HEK293 (cell line): Measurements from ENCODE around the gene C14orf132.

ENCODE experiments used
- CTCF ChIA-PET: fragments of 350-600 bp; formaldehyde crosslinking; extraction: SDS; loops from one replicate; lab custom pipeline; 2021; ENCODE audit warnings: antibody characterized with exemption; lab: Yijun Ruan, JAX
- POLR2A ChIA-PET: fragments of 300-600 bp; formaldehyde crosslinking; extraction: SDS; loops from one replicate; lab custom pipeline; 2020; ENCODE audit warnings: antibody characterized with exemption, inconsistent platforms; lab: Yijun Ruan, JAX
- H3K27ac ChIP-seq: fragments of 200-500 bp; sonication (Bioruptor generic); 2 replicates; pipeline ENCODE4 v1.5.1; 2014; ENCODE audit warnings: low read depth, low read length, control low read depth, inconsistent platforms; ENCODE audit errors: extremely low read depth
- H3K36me3 ChIP-seq, 2 experiments: fragments of 200-500 bp in 1 of 2; sonication (Bioruptor generic) in 1 of 2; 1 replicate in 1 of 2; 2 replicates in 1 of 2; pipeline ENCODE4 v1.5.1; 2014 to 2017; ENCODE audit warnings: inconsistent platforms in 2 of 2, low read length in 2 of 2; ENCODE audit not compliant: control insufficient read depth in 2 of 2, insufficient read depth in 1 of 2
- H3K4me1 ChIP-seq: fragments of 200-500 bp; sonication (Bioruptor generic); 2 replicates; pipeline ENCODE4 v1.5.1; 2014; ENCODE audit warnings: mild to moderate bottlenecking, low read length, inconsistent platforms; ENCODE audit not compliant: control insufficient read depth, insufficient read depth
- H3K4me3 ChIP-seq: 2 replicates; pipeline ENCODE4 v1.5.1; 2011; ENCODE audit warnings: low read depth, mild to moderate bottlenecking, control low read depth, low read length, moderate library complexity
- H3K9me3 ChIP-seq: fragments of 200-500 bp; sonication (Bioruptor generic); 2 replicates; pipeline ENCODE4 v1.5.1; 2014; ENCODE audit warnings: low read depth, low read length, inconsistent platforms; ENCODE audit not compliant: control insufficient read depth, insufficient read depth
- KLF9 ChIP-seq: fragments of 450-650 bp; formaldehyde crosslinking; IDR thresholded peaks from 2 replicates; pipeline ENCODE4 v1.5.1; 2016; ENCODE audit warnings: missing biosample characterization, missing genetic modification characterization, low read depth
- OSR2 ChIP-seq: fragments of 450-650 bp; formaldehyde crosslinking; IDR thresholded peaks from 2 replicates; pipeline ENCODE4 v1.5.1; 2016; ENCODE audit warnings: missing biosample characterization, missing genetic modification characterization
- SP2 ChIP-seq: fragments of 450-650 bp; formaldehyde crosslinking; IDR thresholded peaks from 2 replicates; pipeline ENCODE4 v1.5.1; 2016; ENCODE audit warnings: missing biosample characterization, missing genetic modification characterization
- TCF7L2 ChIP-seq: IDR thresholded peaks from 2 replicates; pipeline ENCODE4 v1.6.1; 2011; ENCODE audit warnings: low read depth, mild to moderate bottlenecking, inconsistent platforms, low read length, moderate library complexity, borderline replicate concordance
- ZBTB17 ChIP-seq: fragments of 450-650 bp; formaldehyde crosslinking; IDR thresholded peaks from 2 replicates; pipeline ENCODE4 v1.5.1; 2016; ENCODE audit warnings: missing biosample characterization, missing genetic modification characterization
- ZEB2 ChIP-seq: fragments of 450-650 bp; formaldehyde crosslinking; IDR thresholded peaks from 2 replicates; pipeline ENCODE4 v1.5.1; 2016; ENCODE audit warnings: missing biosample characterization, missing genetic modification characterization
- ZFP3 ChIP-seq: fragments of 450-650 bp; formaldehyde crosslinking; IDR thresholded peaks from 2 replicates; pipeline ENCODE4 v1.5.1; 2016; ENCODE audit warnings: low read depth, missing biosample characterization, missing genetic modification characterization
- ZNF121 ChIP-seq: fragments of 450-650 bp; formaldehyde crosslinking; IDR thresholded peaks from 2 replicates; pipeline ENCODE4 v1.5.1; 2016; ENCODE audit warnings: missing biosample characterization, missing genetic modification characterization
- ZNF133 ChIP-seq: fragments of 450-650 bp; formaldehyde crosslinking; IDR thresholded peaks from 2 replicates; pipeline ENCODE4 v1.5.1; 2016; ENCODE audit warnings: missing biosample characterization, missing genetic modification characterization
- ZNF311 ChIP-seq: fragments of 450-650 bp; formaldehyde crosslinking; IDR thresholded peaks from 2 replicates; pipeline ENCODE4 v1.5.1; 2017; ENCODE audit warnings: missing biosample characterization, missing genetic modification characterization, borderline replicate concordance
- ZNF350 ChIP-seq: fragments of 450-650 bp; formaldehyde crosslinking; IDR thresholded peaks from 2 replicates; pipeline ENCODE4 v1.5.0; 2017; ENCODE audit warnings: missing biosample characterization, mild to moderate bottlenecking, missing genetic modification characterization
- ZNF433 ChIP-seq: fragments of 450-650 bp; formaldehyde crosslinking; IDR thresholded peaks from 2 replicates; pipeline ENCODE4 v1.5.1; 2016; ENCODE audit warnings: missing biosample characterization, missing genetic modification characterization, low read depth
- ZNF571 ChIP-seq: fragments of 450-650 bp; formaldehyde crosslinking; IDR thresholded peaks from 2 replicates; pipeline ENCODE4 v1.5.0; 2017; ENCODE audit warnings: missing biosample characterization, missing genetic modification characterization
- ZNF843 ChIP-seq: fragments of 450-650 bp; formaldehyde crosslinking; IDR thresholded peaks from 2 replicates; pipeline ENCODE4 v1.5.1; 2016; ENCODE audit warnings: missing biosample characterization, missing genetic modification characterization
- TF ChIP-seq, protein P1 (sequence below): fragments of 450-650 bp; formaldehyde crosslinking; conservative IDR thresholded peaks from 2 replicates; pipeline ENCODE4 v1.5.1; 2016; ENCODE audit warnings: low read depth, missing biosample characterization, missing genetic modification characterization
- TF ChIP-seq, protein P2 (sequence below): fragments of 450-650 bp; formaldehyde crosslinking; IDR thresholded peaks from 2 replicates; pipeline ENCODE4 v1.5.1; 2017; ENCODE audit warnings: missing biosample characterization, missing genetic modification characterization
- TF ChIP-seq, protein P3 (sequence below): IDR thresholded peaks from 2 replicates; pipeline ENCODE4 v1.6.1; 2011; ENCODE audit warnings: mild to moderate bottlenecking, low read depth, low read length, borderline replicate concordance
- TF ChIP-seq, protein P4 (sequence below): fragments of 450-650 bp; formaldehyde crosslinking; IDR thresholded peaks from 2 replicates; pipeline ENCODE4 v1.5.1; 2016; ENCODE audit warnings: missing biosample characterization, missing genetic modification characterization

Gene C14orf132

DNA sequence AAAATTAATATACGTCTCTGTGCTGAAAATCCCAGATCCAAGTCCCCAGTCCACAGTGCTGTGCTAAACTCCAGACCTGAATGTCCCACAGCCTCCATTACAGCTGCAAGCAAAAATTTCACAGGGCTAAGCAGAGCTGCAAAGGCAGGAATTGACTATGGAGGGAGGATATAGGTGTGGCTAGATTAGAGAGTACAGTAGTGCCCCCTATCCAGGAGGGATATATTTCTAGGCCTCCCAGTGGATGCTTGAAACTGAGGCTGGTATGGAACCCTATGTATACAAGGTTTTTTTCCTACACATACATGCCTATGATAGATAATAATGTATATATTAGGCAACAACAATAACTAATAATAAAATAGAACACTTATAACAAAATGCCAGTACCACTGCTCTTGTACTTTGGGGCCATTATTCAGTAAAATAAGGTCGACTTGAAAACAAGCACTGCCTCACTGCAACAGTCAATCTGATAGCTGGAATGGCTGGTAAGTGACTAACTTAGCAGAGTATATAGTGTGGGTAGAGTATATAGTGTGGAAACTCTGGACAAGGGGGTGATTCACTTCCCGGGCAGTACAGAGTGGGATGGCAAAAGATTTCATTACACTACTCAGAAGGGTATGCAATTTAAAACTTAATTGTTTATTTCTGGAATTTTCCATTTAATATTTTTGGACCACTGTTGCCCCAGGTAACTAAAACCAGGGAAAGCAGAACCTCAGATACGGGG, 82.7 kb downstream of the C14orf132 start:
- Histone ChIP-seq H3K9me3 (no peaks in the 10 kb centered on the region; the same call in 1 of the 2 replicates), H3K4me1 (no peaks in the 10 kb centered on the region), H3K27ac (no peak overlapping the region), H3K36me3 (no peaks in the 10 kb centered on the region; a peak in 1 of 3 replicates), H3K4me3 (no peak overlapping the region)
- TF ChIP-seq, protein P1, sequence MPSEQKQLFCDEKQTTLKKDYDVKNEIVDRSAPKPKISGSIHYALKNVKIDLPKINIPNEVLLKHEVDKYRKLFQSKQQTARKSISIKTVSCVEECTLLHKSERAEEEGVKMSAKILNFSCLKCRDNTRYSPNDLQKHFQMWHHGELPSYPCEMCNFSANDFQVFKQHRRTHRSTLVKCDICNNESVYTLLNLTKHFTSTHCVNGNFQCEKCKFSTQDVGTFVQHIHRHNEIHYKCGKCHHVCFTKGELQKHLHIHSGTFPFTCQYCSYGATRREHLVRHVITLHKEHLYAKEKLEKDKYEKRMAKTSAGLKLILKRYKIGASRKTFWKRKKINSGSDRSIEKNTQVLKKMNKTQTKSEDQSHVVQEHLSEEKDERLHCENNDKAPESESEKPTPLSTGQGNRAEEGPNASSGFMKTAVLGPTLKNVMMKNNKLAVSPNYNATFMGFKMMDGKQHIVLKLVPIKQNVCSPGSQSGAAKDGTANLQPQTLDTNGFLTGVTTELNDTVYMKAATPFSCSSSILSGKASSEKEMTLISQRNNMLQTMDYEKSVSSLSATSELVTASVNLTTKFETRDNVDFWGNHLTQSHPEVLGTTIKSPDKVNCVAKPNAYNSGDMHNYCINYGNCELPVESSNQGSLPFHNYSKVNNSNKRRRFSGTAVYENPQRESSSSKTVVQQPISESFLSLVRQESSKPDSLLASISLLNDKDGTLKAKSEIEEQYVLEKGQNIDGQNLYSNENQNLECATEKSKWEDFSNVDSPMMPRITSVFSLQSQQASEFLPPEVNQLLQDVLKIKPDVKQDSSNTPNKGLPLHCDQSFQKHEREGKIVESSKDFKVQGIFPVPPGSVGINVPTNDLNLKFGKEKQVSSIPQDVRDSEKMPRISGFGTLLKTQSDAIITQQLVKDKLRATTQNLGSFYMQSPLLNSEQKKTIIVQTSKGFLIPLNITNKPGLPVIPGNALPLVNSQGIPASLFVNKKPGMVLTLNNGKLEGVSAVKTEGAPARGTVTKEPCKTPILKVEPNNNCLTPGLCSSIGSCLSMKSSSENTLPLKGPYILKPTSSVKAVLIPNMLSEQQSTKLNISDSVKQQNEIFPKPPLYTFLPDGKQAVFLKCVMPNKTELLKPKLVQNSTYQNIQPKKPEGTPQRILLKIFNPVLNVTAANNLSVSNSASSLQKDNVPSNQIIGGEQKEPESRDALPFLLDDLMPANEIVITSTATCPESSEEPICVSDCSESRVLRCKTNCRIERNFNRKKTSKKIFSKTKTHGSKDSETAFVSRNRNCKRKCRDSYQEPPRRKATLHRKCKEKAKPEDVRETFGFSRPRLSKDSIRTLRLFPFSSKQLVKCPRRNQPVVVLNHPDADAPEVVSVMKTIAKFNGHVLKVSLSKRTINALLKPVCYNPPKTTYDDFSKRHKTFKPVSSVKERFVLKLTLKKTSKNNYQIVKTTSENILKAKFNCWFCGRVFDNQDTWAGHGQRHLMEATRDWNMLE (tag by site-specific recombination) = no peak
- TF ChIP-seq TCF7L2 (no peak), ZBTB17 (tag by site-specific recombination) (no peak), ZNF843 (tag by site-specific recombination) (no peak), ZNF350 (no peak), ZEB2 (tag by site-specific recombination) (no peak), ZNF121 (tag by site-specific recombination) (no peak), KLF9 (no peak), ZFP3 (tag by site-specific recombination) (no peak), SP2 (tag by site-specific recombination) (no peak), OSR2 (tag by site-specific recombination) (no peak), ZNF133 (no peak), ZNF433 (no peak), ZNF311 (no peak), ZNF571 (no peak)
- TF ChIP-seq, protein P2, sequence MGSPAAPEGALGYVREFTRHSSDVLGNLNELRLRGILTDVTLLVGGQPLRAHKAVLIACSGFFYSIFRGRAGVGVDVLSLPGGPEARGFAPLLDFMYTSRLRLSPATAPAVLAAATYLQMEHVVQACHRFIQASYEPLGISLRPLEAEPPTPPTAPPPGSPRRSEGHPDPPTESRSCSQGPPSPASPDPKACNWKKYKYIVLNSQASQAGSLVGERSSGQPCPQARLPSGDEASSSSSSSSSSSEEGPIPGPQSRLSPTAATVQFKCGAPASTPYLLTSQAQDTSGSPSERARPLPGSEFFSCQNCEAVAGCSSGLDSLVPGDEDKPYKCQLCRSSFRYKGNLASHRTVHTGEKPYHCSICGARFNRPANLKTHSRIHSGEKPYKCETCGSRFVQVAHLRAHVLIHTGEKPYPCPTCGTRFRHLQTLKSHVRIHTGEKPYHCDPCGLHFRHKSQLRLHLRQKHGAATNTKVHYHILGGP (tag by site-specific recombination) = no peak
- TF ChIP-seq, protein P3, sequence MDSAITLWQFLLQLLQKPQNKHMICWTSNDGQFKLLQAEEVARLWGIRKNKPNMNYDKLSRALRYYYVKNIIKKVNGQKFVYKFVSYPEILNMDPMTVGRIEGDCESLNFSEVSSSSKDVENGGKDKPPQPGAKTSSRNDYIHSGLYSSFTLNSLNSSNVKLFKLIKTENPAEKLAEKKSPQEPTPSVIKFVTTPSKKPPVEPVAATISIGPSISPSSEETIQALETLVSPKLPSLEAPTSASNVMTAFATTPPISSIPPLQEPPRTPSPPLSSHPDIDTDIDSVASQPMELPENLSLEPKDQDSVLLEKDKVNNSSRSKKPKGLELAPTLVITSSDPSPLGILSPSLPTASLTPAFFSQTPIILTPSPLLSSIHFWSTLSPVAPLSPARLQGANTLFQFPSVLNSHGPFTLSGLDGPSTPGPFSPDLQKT = no peak
- TF ChIP-seq, protein P4, sequence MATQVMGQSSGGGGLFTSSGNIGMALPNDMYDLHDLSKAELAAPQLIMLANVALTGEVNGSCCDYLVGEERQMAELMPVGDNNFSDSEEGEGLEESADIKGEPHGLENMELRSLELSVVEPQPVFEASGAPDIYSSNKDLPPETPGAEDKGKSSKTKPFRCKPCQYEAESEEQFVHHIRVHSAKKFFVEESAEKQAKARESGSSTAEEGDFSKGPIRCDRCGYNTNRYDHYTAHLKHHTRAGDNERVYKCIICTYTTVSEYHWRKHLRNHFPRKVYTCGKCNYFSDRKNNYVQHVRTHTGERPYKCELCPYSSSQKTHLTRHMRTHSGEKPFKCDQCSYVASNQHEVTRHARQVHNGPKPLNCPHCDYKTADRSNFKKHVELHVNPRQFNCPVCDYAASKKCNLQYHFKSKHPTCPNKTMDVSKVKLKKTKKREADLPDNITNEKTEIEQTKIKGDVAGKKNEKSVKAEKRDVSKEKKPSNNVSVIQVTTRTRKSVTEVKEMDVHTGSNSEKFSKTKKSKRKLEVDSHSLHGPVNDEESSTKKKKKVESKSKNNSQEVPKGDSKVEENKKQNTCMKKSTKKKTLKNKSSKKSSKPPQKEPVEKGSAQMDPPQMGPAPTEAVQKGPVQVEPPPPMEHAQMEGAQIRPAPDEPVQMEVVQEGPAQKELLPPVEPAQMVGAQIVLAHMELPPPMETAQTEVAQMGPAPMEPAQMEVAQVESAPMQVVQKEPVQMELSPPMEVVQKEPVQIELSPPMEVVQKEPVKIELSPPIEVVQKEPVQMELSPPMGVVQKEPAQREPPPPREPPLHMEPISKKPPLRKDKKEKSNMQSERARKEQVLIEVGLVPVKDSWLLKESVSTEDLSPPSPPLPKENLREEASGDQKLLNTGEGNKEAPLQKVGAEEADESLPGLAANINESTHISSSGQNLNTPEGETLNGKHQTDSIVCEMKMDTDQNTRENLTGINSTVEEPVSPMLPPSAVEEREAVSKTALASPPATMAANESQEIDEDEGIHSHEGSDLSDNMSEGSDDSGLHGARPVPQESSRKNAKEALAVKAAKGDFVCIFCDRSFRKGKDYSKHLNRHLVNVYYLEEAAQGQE = no peak
- ChIA-PET POLR2A (no interaction called here), CTCF (no interaction called here)
